Esophagus squamous epithelium (tissue), 5 donors: ENCODE results near the gene ODF2. TPM values are rescaled to one million over a fixed set of nuclear protein-coding genes. Genes with fewer than 3 reads are reported as not detected.

Source experiments
- DNase-seq: peaks from one replicate; lab custom pipeline; 2025; lab: John Stamatoyannopoulos, UW
- H3K27ac ChIP-seq, 4 donors: fragments of 200-600 bp; sonication (generic); one replicate each; pipeline ENCODE4 v1.5.1; 2016 to 2019; ENCODE audit warnings: mild to moderate bottlenecking in 1 of 4
- H3K27me3 ChIP-seq, 4 donors: fragments of 200-600 bp; sonication (generic); 1 replicate in 3 of 4; 2 replicates in 1 of 4; pipeline versions ENCODE4 v1.5.1 to v1.6.0; 2017 to 2021; ENCODE audit warnings: antibody characterized with exemption in 1 of 4
- H3K36me3 ChIP-seq, 3 donors: fragments of 200-600 bp; sonication (generic); one replicate each; pipeline ENCODE4 v1.5.1; 2016 to 2019
- H3K4me1 ChIP-seq, 3 donors: fragments of 200-600 bp; sonication (generic); one replicate each; pipeline ENCODE4 v1.5.1; 2017 to 2019
- H3K4me3 ChIP-seq, 4 donors: fragments of 200-600 bp; sonication (generic); 1 replicate in 3 of 4; 2 replicates in 1 of 4; pipeline ENCODE4 v1.5.1; 2016 to 2019; ENCODE audit warnings: mild to moderate bottlenecking in 2 of 4, moderate library complexity in 1 of 4
- H3K9me3 ChIP-seq, 3 donors: fragments of 200-600 bp; sonication (generic); one replicate each; pipeline ENCODE4 v1.5.1; 2016 to 2019
- CTCF ChIP-seq, 6 experiments: fragments of 450-650 bp in 4 of 6; fragments of 200-600 bp in 2 of 6; sonication (generic) in 2 of 6; IDR thresholded peaks; one replicate each; pipeline ENCODE4 v1.5.1; 2016 to 2019; ENCODE audit warnings: antibody characterized with exemption in 6 of 6, mild to moderate bottlenecking in 4 of 6, moderate library complexity in 4 of 6
- POLR2A ChIP-seq, 4 donors: fragments of 450-650 bp; IDR thresholded peaks; one replicate each; pipeline ENCODE4 v1.6.1; 2017; ENCODE audit warnings: antibody characterized with exemption in 4 of 4, mild to moderate bottlenecking in 4 of 4, moderate library complexity in 3 of 4
- WGBS, 2 donors: methylation state at CpG; one replicate each; pipeline ENCODE4 v1.1.5; 2018; 5-methylcytosine and 5-hydroxymethylcytosine counted together
- intact Hi-C: fragments of 100-400 bp; cut with DNase I; formaldehyde crosslinking; loops from one replicate; pipeline ENCODE4 v1.15.0; 2022
- total RNA-seq, 4 donors: library from RNA; depleted of rRNA; stranded (reverse); fragments of >200 nt; gene quantifications; one replicate each; pipeline ENCODE4 v1.1.0, GENCODE V29; 2016
- donor health status: DM: yes; HTN: yes; CAD: no.

ODF2 gene
- total RNA-seq, 4 donors from 2014 or later: 13.2 to 28.0 (median 19.8) TPM

DNA sequence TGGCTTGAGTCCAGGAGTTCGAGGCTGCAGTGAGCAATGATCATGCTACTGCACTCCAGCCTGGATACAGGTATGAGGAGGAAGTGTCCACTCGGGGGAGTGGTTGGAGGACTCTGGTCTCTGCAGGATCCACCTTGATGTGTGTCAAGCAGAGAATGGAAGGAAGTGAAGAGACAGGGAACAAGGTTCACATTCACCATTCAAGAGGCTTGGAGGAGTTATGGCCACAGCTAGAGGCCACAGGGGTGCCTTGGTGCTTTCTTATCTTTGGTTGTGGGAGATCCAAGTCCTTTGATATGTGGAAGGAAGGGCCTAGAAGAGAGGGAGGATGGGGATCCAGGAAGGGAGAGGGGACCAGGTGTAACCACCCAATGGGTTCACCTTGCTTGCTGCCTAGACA lies 40.5 kb upstream of the ODF2 start:
- peaks cover 0 to 52% (median 0%) of the 10 kb centered on the region in 4 donors for H3K27me3 ChIP-seq
- H3K27ac ChIP-seq: peak overlapping the region in 1 of 4 donors; percentile 48
- no peak for TF ChIP-seq CTCF (IDR thresholded peaks at IDR 0.05)
- H3K4me3 ChIP-seq: no peak overlapping the region
- intact Hi-C loops: loop anchor here (10.0 kb wide), 1 partner anchor 50 kb away; no protein-coding TSS in a partner anchor
- 60 to 64% methylated on average over 2 of the region's 2 CpGs for WGBS, 2 donors
- no peaks in the 10 kb centered on the region for H3K9me3 ChIP-seq
- peaks cover 14 to 35% (median 16%) of the 10 kb centered on the region in 3 donors for H3K4me1 ChIP-seq
- DNase-seq: no peak
- H3K36me3 ChIP-seq: no peaks in the 10 kb centered on the region

DNA sequence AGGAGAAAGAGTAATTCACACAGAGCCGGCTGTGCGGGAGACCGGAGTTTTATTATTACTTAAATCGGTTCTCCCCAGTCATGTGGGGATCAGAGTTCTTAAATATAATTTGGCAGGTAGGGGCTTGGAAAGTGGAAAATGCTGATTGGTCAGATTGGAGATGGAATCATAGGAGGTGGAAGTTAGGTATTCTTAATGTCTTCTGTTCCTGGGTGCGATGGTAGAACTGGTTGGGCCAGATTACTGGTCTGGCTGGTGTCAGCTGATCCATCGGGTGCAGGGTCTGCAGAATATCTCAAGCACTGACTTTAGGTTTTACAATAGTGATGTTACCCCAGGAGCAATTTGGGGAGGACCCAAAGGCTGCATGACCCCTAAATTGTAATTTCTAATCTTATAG lies 39.8 kb upstream of the ODF2 start:
- no peak for TF ChIP-seq CTCF (IDR thresholded peaks at IDR 0.05)
- TF ChIP-seq POLR2A (IDR thresholded peaks at IDR 0.05): no peak
- Histone ChIP-seq H3K4me1 (peaks cover 15 to 42% (median 20%) of the 10 kb centered on the region in 3 donors), H3K36me3 (no peaks in the 10 kb centered on the region), H3K27me3 (peaks cover 0 to 52% (median 0%) of the 10 kb centered on the region in 4 donors), H3K9me3 (no peaks in the 10 kb centered on the region), H3K27ac (peak overlapping the region in 1 of 4 donors; percentile 48), H3K4me3 (no peak overlapping the region)
- WGBS, 2 donors: 35 to 39% methylated on average over 6 of the region's 6 CpGs
- no peak for DNase-seq
- intact Hi-C loops: loop anchor here (10.0 kb wide), 1 partner anchor 51 kb away; no protein-coding TSS in a partner anchor

- Histone ChIP-seq H3K36me3 (no peaks in the 10 kb centered on the region), H3K27ac (no peak overlapping the region), H3K27me3 (peaks cover 0 to 49% (median 0%) of the 10 kb centered on the region in 4 donors), H3K4me3 (no peak overlapping the region), H3K4me1 (peaks cover 19 to 47% (median 25%) of the 10 kb centered on the region in 3 donors), H3K9me3 (no peaks in the 10 kb centered on the region)
- intact Hi-C loops: loop anchor here (10.0 kb wide), 1 partner anchor 52 kb away; no protein-coding TSS in a partner anchor
- TF ChIP-seq POLR2A (IDR thresholded peaks at IDR 0.05): no peak
- TF ChIP-seq CTCF (IDR thresholded peaks at IDR 0.05): no peak
- WGBS, 2 donors: 52 to 72% methylated on average over 6 of the region's 6 CpGs
- no peak for DNase-seq
These were observed 39.3 kb upstream of the ODF2 start for GRCh38 chr9:128416432-128417019.

GRCh38 chr9:128419061-128419925 lies 36.5 kb upstream of the ODF2 start:
- no peaks in the 10 kb centered on the region for H3K9me3 ChIP-seq
- peaks cover 0 to 6% (median 0%) of the 10 kb centered on the region in 3 donors for H3K36me3 ChIP-seq
- no peak for TF ChIP-seq CTCF (IDR thresholded peaks at IDR 0.05)
- TF ChIP-seq POLR2A (IDR thresholded peaks at IDR 0.05): no peak
- intact Hi-C loops: loop anchor here (10.0 kb wide), 1 partner anchor 54 kb away; no protein-coding TSS in a partner anchor
- H3K27me3 ChIP-seq: peaks cover 0 to 23% (median 0%) of the 10 kb centered on the region in 4 donors
- H3K4me3 ChIP-seq: peak overlapping the region in 3 of 4 donors; percentile 61 to 95 (median 89)
- peak overlapping the region in 2 of 4 donors; percentile 57 to 61 for H3K27ac ChIP-seq
- DNase-seq: no peak
- 14 to 19% methylated on average over 16 to 17 of the region's 28 CpGs for WGBS, 2 donors
- peaks cover 19 to 51% (median 25%) of the 10 kb centered on the region in 3 donors for H3K4me1 ChIP-seq
